Measurements from ENCODE around the gene PHF21A.

DNA sequence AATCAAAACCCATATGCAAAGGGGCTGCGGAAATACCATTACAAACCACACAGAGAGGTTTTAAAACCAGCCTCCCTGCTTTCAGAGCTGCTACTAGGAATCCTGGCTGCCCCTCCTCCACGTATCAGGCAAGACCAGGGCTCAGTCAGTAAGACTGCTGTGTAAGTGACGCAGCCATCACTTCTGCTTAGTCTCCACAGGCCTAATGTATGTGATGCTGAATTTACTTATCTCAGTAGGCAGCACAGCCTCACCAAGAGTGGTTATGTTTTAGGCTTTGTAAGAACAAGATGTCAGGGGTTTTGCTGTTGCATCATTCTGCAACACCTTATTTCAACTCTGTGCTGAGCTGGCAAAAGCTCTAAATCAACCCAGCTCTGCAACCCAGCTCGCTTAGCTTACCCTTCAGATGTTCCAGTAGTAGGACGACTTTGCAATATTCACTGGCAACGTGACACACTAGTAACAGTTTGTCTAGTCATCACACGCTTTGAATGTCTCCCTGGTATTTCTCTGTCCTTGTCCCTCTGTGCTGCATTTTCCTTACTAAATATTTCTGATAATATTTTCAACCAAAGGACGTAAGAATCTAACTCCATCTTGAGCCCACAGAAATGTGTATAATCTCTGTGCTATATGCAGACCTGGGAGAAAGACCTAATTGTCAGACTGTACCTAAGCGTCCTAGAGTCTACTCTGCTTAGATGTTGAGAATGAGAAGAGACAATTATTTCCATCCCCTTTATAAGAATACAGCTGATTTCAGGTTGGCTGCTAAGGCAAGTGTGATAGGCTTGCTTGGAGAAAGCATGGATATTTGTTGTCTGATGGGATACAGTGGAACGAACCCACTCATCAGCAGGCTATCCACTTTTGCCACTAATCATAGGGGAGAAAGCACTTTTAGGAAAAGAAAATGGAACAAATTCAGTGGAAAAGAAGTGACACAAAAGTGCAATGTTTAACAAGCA lies 126.6 kb downstream of the PHF21A start:
- TF ChIP-seq EZH2 (IDR thresholded peaks at IDR 0.05): no peak
- TF ChIP-seq POLR2AphosphoS5 (IDR thresholded peaks at IDR 0.05; ENCODE audit: borderline replicate concordance, low read depth, low read length): 0 out of 2 replicates have a peak, but pooled peaks have one; percentile 31
- TF ChIP-seq FOXP2 (optimal IDR thresholded peaks at IDR 0.05; ENCODE audit: control extremely low read depth, extremely low read length, insufficient read depth): peak; percentile 78
